GDM1 (cell line): ENCODE measurements around the gene ZNF556.

Experiments
- DNase-seq: peaks from one replicate; lab custom pipeline; 2025; lab: John Stamatoyannopoulos, UW

ZNF556 gene

GRCh38 chr19:2905918-2906519, 38.9 kb downstream of the ZNF556 start:
- DNase-seq: no peak

- DNase-seq: no peak
Measured at GRCh38 chr19:2906631-2907195, 39.6 kb downstream of the ZNF556 start.

GRCh38 chr19:2912306-2912705, 45.2 kb downstream of the ZNF556 start:
- no peak for DNase-seq

GRCh38 chr19:2917275-2918184, 50.4 kb downstream of the ZNF556 start:
- no peak for DNase-seq

GRCh38 chr19:2922987-2923386, 55.9 kb downstream of the ZNF556 start:
- DNase-seq: no peak

GRCh38 chr19:2923510-2923909, 56.4 kb downstream of the ZNF556 start:
- no peak for DNase-seq

- DNase-seq: no peak
Measured at GRCh38 chr19:2926341-2927031, 59.4 kb downstream of the ZNF556 start.

- no peak for DNase-seq
Measured at GRCh38 chr19:2927032-2927430, 59.9 kb downstream of the ZNF556 start.
